ENCODE data around the gene ZMPSTE24.
A peak's percentile ranks its signal among the peaks of the same experiment; 100 is the strongest.

The ZMPSTE24 gene

GRCh38 chr1:40270152-40270834, 12.3 kb downstream of the ZMPSTE24 start:
- TF ChIP-seq CTCF (conservative IDR thresholded peaks at IDR 0.05) = no peak
- H3K27ac ChIP-seq = no peak overlapping the region

- H3K27ac ChIP-seq = no peak overlapping the region
- TF ChIP-seq CTCF (conservative IDR thresholded peaks at IDR 0.05) = no peak
Measured at GRCh38 chr1:40272653-40273213, 14.7 kb downstream of the ZMPSTE24 start.

- no peak for TF ChIP-seq CTCF (conservative IDR thresholded peaks at IDR 0.05)
- no peak overlapping the region for H3K27ac ChIP-seq
Measured at GRCh38 chr1:40273547-40274166, 15.6 kb downstream of the ZMPSTE24 start.

- no peak for TF ChIP-seq CTCF (conservative IDR thresholded peaks at IDR 0.05)
Measured at GRCh38 chr1:40274331-40274730, 16.3 kb downstream of the ZMPSTE24 start.

GRCh38 chr1:40276122-40276521, 18.1 kb downstream of the ZMPSTE24 start:
- TF ChIP-seq CTCF (conservative IDR thresholded peaks at IDR 0.05) = no peak
- H3K27ac ChIP-seq = peak overlapping the region; percentile 35

More at GRCh38 chr1:40274331-40274730, 16.3 kb downstream of the ZMPSTE24 start:
- H3K27ac ChIP-seq = no peak overlapping the region

- H3K27ac ChIP-seq = peak overlapping the region; percentile 90
Measured at GRCh38 chr1:40281853-40282252, 23.8 kb downstream of the ZMPSTE24 start.

More at GRCh38 chr1:40281853-40282252, 23.8 kb downstream of the ZMPSTE24 start:
- no peak for TF ChIP-seq CTCF (conservative IDR thresholded peaks at IDR 0.05)

All from VCaP (cell line).